Adrenal gland (tissue), 12 donors: ENCODE measurements around the gene GLS. TPM values are rescaled to one million over a fixed set of nuclear protein-coding genes. Genes with fewer than 3 reads are reported as not detected.

Experiments used
- DNase-seq, 7 donors: peaks; one replicate each; pipeline ENCODE4 v3.0.0-alpha.2; 2019 to 2020
- H3K27ac ChIP-seq, 5 donors: fragments of 200-600 bp; sonication (generic) in 4 of 5; 1 replicate in 3 of 5; 2 replicates in 2 of 5; pipeline versions ENCODE4 v1.5.1 to v1.8.0; 2016 to 2020; ENCODE audit warnings: mild to moderate bottlenecking in 1 of 5
- H3K27me3 ChIP-seq: fragments of 200-600 bp; 2 replicates; pipeline ENCODE4 v1.8.0; 2021
- H3K36me3 ChIP-seq, 2 donors: fragments of 200-600 bp; replicated peaks in 1 of 2; 1 replicate in 1 of 2; 2 replicates in 1 of 2; pipeline versions ENCODE4 v1.5.1 to v1.8.0; 2018 to 2022
- H3K4me1 ChIP-seq, 2 donors: fragments of 200-600 bp; replicated peaks in 1 of 2; 1 replicate in 1 of 2; 2 replicates in 1 of 2; pipeline versions ENCODE4 v1.5.1 to v1.8.0; 2018 to 2021
- H3K4me3 ChIP-seq, 4 donors: fragments of 200-600 bp; sonication (generic) in 3 of 4; one replicate each; pipeline ENCODE4 v1.5.1; 2016 to 2018
- H3K9me3 ChIP-seq, 3 donors: fragments of 200-600 bp; sonication (generic) in 1 of 3; replicated peaks in 1 of 3; 1 replicate in 2 of 3; 2 replicates in 1 of 3; pipeline versions ENCODE4 v1.5.1 to v1.8.0; 2016 to 2021
- CTCF ChIP-seq, 6 experiments: fragments of 450-650 bp in 4 of 6; fragments of 200-600 bp in 2 of 6; sonication (generic) in 1 of 6; IDR thresholded peaks; 1 replicate in 5 of 6; 2 replicates in 1 of 6; pipeline versions ENCODE4 v1.5.1 to v1.8.0; 2016 to 2021; ENCODE audit warnings: antibody characterized with exemption in 6 of 6, mild to moderate bottlenecking in 2 of 6, moderate library complexity in 1 of 6
- POLR2A ChIP-seq, 2 donors: fragments of 450-650 bp; IDR thresholded peaks; one replicate each; pipeline ENCODE4 v1.6.1; 2017; ENCODE audit warnings: antibody characterized with exemption in 2 of 2, mild to moderate bottlenecking in 2 of 2, moderate library complexity in 1 of 2
- WGBS, 4 donors: extraction: QIAGEN DNeasy Blood & Tissue Kit in 2 of 4; methylation state at CpG; one replicate each; pipeline versions ENCODE4 v1.1.5 to v1.1.7; 2013 to 2017; 5-methylcytosine and 5-hydroxymethylcytosine counted together
- intact Hi-C, 2 donors: fragments of 100-400 bp; cut with DNase I; formaldehyde crosslinking; loops; one replicate each; pipeline versions ENCODE4 v1.14.1 to v1.15.0; 2022 to 2023
- polyA plus RNA-seq, 3 donors: library from polyadenylated mRNA; stranded (reverse); fragments of 200-250 nt in 2 of 3; fragments of 350-450 nt in 1 of 3; fragmentation: Illumina TruSeq in 1 of 3; extraction: RNeasy Lipid Tissue Mini Kit (QIAGEN cat#74804) in 1 of 3; gene quantifications; one replicate each; pipeline ENCODE4 v1.2.3, GENCODE V29; 2013 to 2014
- total RNA-seq, 9 donors: library from RNA; depleted of rRNA in 4 of 9; stranded (reverse); fragments of >200 nt in 4 of 9; fragments of 120-200 nt in 1 of 9; fragmentation: NEBNext Ultra II Directional in 1 of 9; extraction: Animal tissue kit (Norgen Biotek cat#: 25700) in 1 of 9; gene quantifications; one replicate each; pipeline versions ENCODE4 v1.1.0 to v1.2.4, GENCODE V29; 2013 to 2023
- donor health status: healthy with polysubstance abuse.
- donor health status: Bipolar disorder and iron deficiency.
- donor health status: DM: yes; HTN: yes; CAD: no.
- donor health status: DM: no; HTN: no; CAD: no.
- donor health status: DM: no; HTN: no; CAD: no.
- donor health status: DM: yes; HTN: yes; CAD: no.

Gene GLS
- total and polyA plus RNA-seq, 12 donors, result 55.3 to 527 (median 254) TPM

- peaks cover 43 to 58% of the 10 kb centered on the region in 2 donors for H3K4me1 ChIP-seq
- H3K4me3 ChIP-seq, result no peak overlapping the region
- peak in 1 of 7 donors; percentile 12 for DNase-seq
- H3K36me3 ChIP-seq, result no peaks in the 10 kb centered on the region
- H3K27me3 ChIP-seq, result no peaks in the 10 kb centered on the region
- 75 to 88% (median 83%) methylated on average over 2 of the region's 2 CpGs for WGBS, 4 donors
- intact Hi-C loops, result no loop called here
- H3K9me3 ChIP-seq, result no peaks in the 10 kb centered on the region
- H3K27ac ChIP-seq, result peak overlapping the region in 1 of 5 donors; percentile 35
- TF ChIP-seq POLR2A (IDR thresholded peaks at IDR 0.05), result no peak
- TF ChIP-seq CTCF (IDR thresholded peaks at IDR 0.05), result no peak
Observed at GRCh38 chr2:190838492-190838910, 42.1 kb upstream of the GLS start.

- Histone ChIP-seq H3K27ac (peak overlapping the region in 1 of 5 donors; percentile 0), H3K27me3 (no peaks in the 10 kb centered on the region), H3K36me3 (no peaks in the 10 kb centered on the region), H3K4me1 (peaks cover 40 to 60% of the 10 kb centered on the region in 2 donors), H3K9me3 (no peaks in the 10 kb centered on the region), H3K4me3 (no peak overlapping the region)
- DNase-seq, result peak in 1 of 7 donors; percentile 19
- intact Hi-C loops, result no loop called here
- TF ChIP-seq POLR2A (IDR thresholded peaks at IDR 0.05), result no peak
- no peak for TF ChIP-seq CTCF (IDR thresholded peaks at IDR 0.05)
- WGBS, 4 donors, result 66 to 80% (median 73%) methylated on average over 4 of the region's 4 CpGs
Observed at GRCh38 chr2:190840569-190841172, 40.0 kb upstream of the GLS start.

- peak; percentile 39 to 75 (median 64) for DNase-seq
- Histone ChIP-seq H3K9me3 (no peaks in the 10 kb centered on the region), H3K27me3 (no peaks in the 10 kb centered on the region), H3K4me3 (peak overlapping the region in 1 of 4 donors; percentile 23), H3K4me1 (peaks cover 49 to 68% of the 10 kb centered on the region in 2 donors), H3K27ac (peak overlapping the region; percentile 66 to 89 (median 73)), H3K36me3 (no peaks in the 10 kb centered on the region)
- intact Hi-C loops, result no loop called here
- peak in 1 of 2 donors; percentile 32 for TF ChIP-seq POLR2A (IDR thresholded peaks at IDR 0.05)
- TF ChIP-seq CTCF (IDR thresholded peaks at IDR 0.05), result no peak
- WGBS, 4 donors, result 47 to 56% (median 53%) methylated on average over 8 of the region's 8 CpGs
Observed at GRCh38 chr2:190841707-190842505, 38.7 kb upstream of the GLS start.

GRCh38 chr2:190842606-190843104 is 38.0 kb upstream of the GLS start:
- intact Hi-C loops, result no loop called here
- Histone ChIP-seq H3K4me3 (peak overlapping the region in 1 of 4 donors; percentile 23), H3K9me3 (no peaks in the 10 kb centered on the region), H3K27ac (peak overlapping the region; percentile 66 to 89 (median 73)), H3K27me3 (no peaks in the 10 kb centered on the region), H3K4me1 (peaks cover 51 to 68% of the 10 kb centered on the region in 2 donors), H3K36me3 (no peaks in the 10 kb centered on the region)
- 90 to 100% (median 95%) methylated on average over 1 of the region's 1 CpG for WGBS, 4 donors
- no peak for DNase-seq
- TF ChIP-seq POLR2A (IDR thresholded peaks at IDR 0.05) (no peak), CTCF (IDR thresholded peaks at IDR 0.05) (no peak)
